ENCODE measurements around the gene TNS3.

- TF ChIP-seq CTCF (IDR thresholded peaks at IDR 0.05; ENCODE audit: extremely low read depth in 1 of 2, insufficient read depth in 1 of 2, low read depth in 1 of 2, low read length in 2 of 2) = no peak
- TF ChIP-seq POLR2A (IDR thresholded peaks at IDR 0.05; ENCODE audit: low read depth, low read length) = no peak
- TF ChIP-seq, protein P1, sequence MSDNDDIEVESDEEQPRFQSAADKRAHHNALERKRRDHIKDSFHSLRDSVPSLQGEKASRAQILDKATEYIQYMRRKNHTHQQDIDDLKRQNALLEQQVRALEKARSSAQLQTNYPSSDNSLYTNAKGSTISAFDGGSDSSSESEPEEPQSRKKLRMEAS (IDR thresholded peaks at IDR 0.05; ENCODE audit: insufficient read depth, insufficient read length) = no peak
- TF ChIP-seq POLR2AphosphoS5 (IDR thresholded peaks at IDR 0.05; ENCODE audit: insufficient read depth, low read depth, low read length) = no peak
- no peak for TF ChIP-seq JUN (IDR thresholded peaks at IDR 0.05; ENCODE audit: borderline replicate concordance, insufficient read depth, insufficient read length, low read depth)
- no peak for TF ChIP-seq EZH2 (IDR thresholded peaks at IDR 0.05; ENCODE audit: borderline replicate concordance, low read depth, low read length, severe bottlenecking)
- TF ChIP-seq GATA2 (IDR thresholded peaks at IDR 0.05; ENCODE audit: insufficient read depth, insufficient read length, low read depth, low read length) = no peak
- TF ChIP-seq FOS (IDR thresholded peaks at IDR 0.05; ENCODE audit: borderline replicate concordance, insufficient read depth, low read length) = no peak
Measured at GRCh38 chr7:47294556-47295222, 287.2 kb downstream of the TNS3 start.

Measured in endothelial cell of umbilical vein (primary cell).